ENCODE results near the gene PTPRB. TPM values are rescaled to one million over a fixed set of nuclear protein-coding genes. Genes with fewer than 3 reads are reported as not detected.

The PTPRB gene
- polyA plus RNA-seq, 2 of the 4 experiments (the other 2 are of a cell fraction), result 0.34 to 0.57 TPM

- ChIA-PET POLR2A (interaction anchor here (0.7 kb wide), 1 partner anchor 24 kb away, joined by 4 read pairs; no protein-coding TSS in a partner anchor), CTCF (interaction anchor here (0.6 kb wide), 1 partner anchor 935 kb away, joined by 5 read pairs; no protein-coding TSS in a partner anchor)
- H3K4me3 ChIP-seq, result no peak overlapping the region
- no peak for ATAC-seq
- no peaks in the 10 kb centered on the region for H3K9me3 ChIP-seq
- no peak for DNase-seq (ENCODE audit: low read depth in 1 of 2, low spot score in 1 of 2)
- 65% methylated on average over 4 of the region's 4 CpGs for WGBS (ENCODE audit: missing lambda C conversion rate)
- no peak overlapping the region for H3K27ac ChIP-seq
- TF ChIP-seq HOXA7 (CRISPR knock-in tag; IDR thresholded peaks at IDR 0.05) (no peak), ELK1 (IDR thresholded peaks at IDR 0.05; ENCODE audit: low read depth, low read length) (no peak), RNF2 (IDR thresholded peaks at IDR 0.05; ENCODE audit: borderline replicate concordance, low read depth) (no peak), NR3C1 (IDR thresholded peaks at IDR 0.05) (no peak), MAZ (IDR thresholded peaks at IDR 0.05; ENCODE audit: borderline replicate concordance, low read depth, low read length) (no peak), ZNF302 (CRISPR knock-in tag; IDR thresholded peaks at IDR 0.05) (no peak), GATA3 (IDR thresholded peaks at IDR 0.05; ENCODE audit: borderline replicate concordance) (no peak), RAD21 (conservative IDR thresholded peaks at IDR 0.05 in 1 of 2, IDR thresholded peaks at IDR 0.05 in 1 of 2) (no peak), ZFP36 (IDR thresholded peaks at IDR 0.05; ENCODE audit: borderline replicate concordance, partially characterized antibody) (no peak), POLR2AphosphoS2 (conservative IDR thresholded peaks at IDR 0.05; ENCODE audit: low read length) (no peak), POLR2A (IDR thresholded peaks at IDR 0.05; ENCODE audit: low read length) (no peak), SMC3 (IDR thresholded peaks at IDR 0.05) (no peak), HOXB13 (CRISPR knock-in tag; IDR thresholded peaks at IDR 0.05; ENCODE audit: low read depth) (no peak), USF2 (IDR thresholded peaks at IDR 0.05) (no peak), SREBF2 (IDR thresholded peaks at IDR 0.05) (no peak), ESRRA (IDR thresholded peaks at IDR 0.05; ENCODE audit: borderline replicate concordance, low read length) (no peak), RARB (CRISPR knock-in tag; IDR thresholded peaks at IDR 0.05) (no peak)
- H3K4me1 ChIP-seq, result peaks cover 14% of the 10 kb centered on the region; the same call in 2 of the 3 replicates
- no peak for FAIRE-seq
- H3K4me2 ChIP-seq, result no peak overlapping the region
Observed at GRCh38 chr12:70657616-70658286, 20.5 kb upstream of the PTPRB start.

GRCh38 chr12:70652451-70652850 lies 15.2 kb upstream of the PTPRB start:
- H3K27ac ChIP-seq, result no peak overlapping the region
- H3K4me3 ChIP-seq, result no peak overlapping the region
- no peak for ATAC-seq
- no peak for DNase-seq (ENCODE audit: low read depth in 1 of 2, low spot score in 1 of 2)
- WGBS (ENCODE audit: missing lambda C conversion rate), result 93% methylated on average over 1 of the region's 1 CpG
- H3K9me3 ChIP-seq, result no peaks in the 10 kb centered on the region
- no peak overlapping the region for H3K4me2 ChIP-seq
- peaks cover under 1% of the 10 kb centered on the region; the same call in 1 of the 3 replicates for H3K4me1 ChIP-seq
- FAIRE-seq, result no peak
- TF ChIP-seq NFE2L2 (conservative IDR thresholded peaks at IDR 0.05; ENCODE audit: low read length) (no peak), ELK1 (IDR thresholded peaks at IDR 0.05; ENCODE audit: low read depth, low read length) (no peak), ZNF302 (CRISPR knock-in tag; IDR thresholded peaks at IDR 0.05) (no peak)
- TF ChIP-seq, protein P1, sequence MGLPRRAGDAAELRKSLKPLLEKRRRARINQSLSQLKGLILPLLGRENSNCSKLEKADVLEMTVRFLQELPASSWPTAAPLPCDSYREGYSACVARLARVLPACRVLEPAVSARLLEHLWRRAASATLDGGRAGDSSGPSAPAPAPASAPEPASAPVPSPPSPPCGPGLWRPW (IDR thresholded peaks at IDR 0.05), result no peak
- ChIA-PET POLR2A (no interaction called here), CTCF (interaction anchor here (1.8 kb wide), 1 partner anchor 752 kb away, joined by 4 read pairs; no protein-coding TSS in a partner anchor)

DNA sequence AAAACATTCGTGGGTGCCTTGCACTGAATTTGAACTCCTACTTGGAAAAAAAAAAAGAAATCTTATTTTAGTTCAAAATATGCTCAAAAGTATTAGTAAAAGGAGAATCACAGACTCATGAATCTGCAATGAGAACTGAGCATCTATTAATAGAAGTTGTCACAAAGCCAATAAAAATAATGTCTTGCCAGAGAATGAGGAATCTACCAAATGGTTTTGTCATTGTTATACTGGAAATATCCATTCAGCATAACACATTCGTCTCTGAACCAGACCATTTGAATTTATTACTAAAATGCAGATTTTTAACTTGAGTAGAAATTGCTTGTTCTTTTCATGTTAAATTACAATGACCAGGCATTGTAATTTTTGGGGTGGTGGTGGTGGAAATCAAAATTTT lies 11.6 kb upstream of the PTPRB start:
- Histone ChIP-seq H3K4me3 (no peak overlapping the region), H3K9me3 (no peaks in the 10 kb centered on the region), H3K27ac (no peak overlapping the region), H3K4me2 (no peak overlapping the region), H3K4me1 (peaks cover 29% of the 10 kb centered on the region)
- CTCF ChIA-PET, result interaction anchor here (0.7 to 0.8 kb wide), 2 partner anchors 748 to 749 kb away, joined by 3 read pairs; no protein-coding TSS in a partner anchor
- FAIRE-seq, result no peak
- POLR2A ChIA-PET, result no interaction called here
- 67% methylated on average over 2 of the region's 2 CpGs for WGBS (ENCODE audit: missing lambda C conversion rate)
- no peak for ATAC-seq
- no peak for DNase-seq (ENCODE audit: low read depth in 1 of 2, low spot score in 1 of 2)
- no peak for TF ChIP-seq HDAC2 (IDR thresholded peaks at IDR 0.05)
- no peak for TF ChIP-seq SREBF2 (IDR thresholded peaks at IDR 0.05)
- TF ChIP-seq TFCP2L1 (CRISPR knock-in tag; IDR thresholded peaks at IDR 0.05), result no peak
- no peak for TF ChIP-seq ESRRA (IDR thresholded peaks at IDR 0.05; ENCODE audit: borderline replicate concordance, low read length)
- no peak for TF ChIP-seq MYC (IDR thresholded peaks at IDR 0.05; ENCODE audit: borderline replicate concordance, low read length)
- TF ChIP-seq FOXS1 (CRISPR knock-in tag; IDR thresholded peaks at IDR 0.05), result no peak
- TF ChIP-seq USF2 (IDR thresholded peaks at IDR 0.05), result no peak
- TF ChIP-seq MAZ (IDR thresholded peaks at IDR 0.05; ENCODE audit: borderline replicate concordance, low read depth, low read length), result no peak
- no peak for TF ChIP-seq BHLHE40 (IDR thresholded peaks at IDR 0.05; ENCODE audit: low read depth, low read length)
- no peak for TF ChIP-seq HEYL (CRISPR knock-in tag; IDR thresholded peaks at IDR 0.05)
- no peak for TF ChIP-seq HOXB5 (CRISPR knock-in tag; IDR thresholded peaks at IDR 0.05)
- no peak for TF ChIP-seq KDM1A (IDR thresholded peaks at IDR 0.05; ENCODE audit: low read depth)
- TF ChIP-seq CHD2 (IDR thresholded peaks at IDR 0.05; ENCODE audit: low read length, partially characterized antibody), result no peak
- TF ChIP-seq, protein P1 (IDR thresholded peaks at IDR 0.05), result no peak
- no peak for TF ChIP-seq MAFK (IDR thresholded peaks at IDR 0.05; ENCODE audit: partially characterized antibody)
